HG02840 (cell line): ENCODE data around the gene TMEM175.

ENCODE experiments used
- ATAC-seq: cut with Tn5 transposase; IDR thresholded peaks from one replicate; pipeline ENCODE4 v1.9.1; 2021; ENCODE audit warnings: mild to moderate bottlenecking, moderate library complexity, moderate number of reproducible peaks; ENCODE audit not compliant: unreplicated experiment, low FRiP score

Gene TMEM175

GRCh38 chr4:898869-899555 lies 33.2 kb upstream of the TMEM175 start:
- no peak for ATAC-seq

DNA sequence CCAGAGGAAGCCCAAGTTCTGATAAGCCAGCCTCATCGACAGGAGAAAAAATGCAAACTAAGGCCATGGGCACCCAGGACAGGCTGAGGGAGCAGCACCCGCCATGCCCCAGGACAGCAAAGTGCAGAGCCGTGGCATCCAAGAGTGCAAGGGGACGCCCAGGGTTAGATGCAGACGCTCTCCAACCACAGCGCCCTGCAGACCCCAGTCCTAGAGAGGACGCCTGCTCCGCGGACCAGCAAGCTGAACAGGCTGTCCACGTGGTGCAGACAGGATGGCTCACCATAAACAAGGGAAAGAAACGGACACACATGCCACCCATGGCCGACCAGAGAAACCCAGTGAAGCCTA lies 32.7 kb upstream of the TMEM175 start:
- ATAC-seq = no peak

- ATAC-seq = no peak
These were observed 32.2 kb upstream of the TMEM175 start for GRCh38 chr4:900073-900472.

DNA sequence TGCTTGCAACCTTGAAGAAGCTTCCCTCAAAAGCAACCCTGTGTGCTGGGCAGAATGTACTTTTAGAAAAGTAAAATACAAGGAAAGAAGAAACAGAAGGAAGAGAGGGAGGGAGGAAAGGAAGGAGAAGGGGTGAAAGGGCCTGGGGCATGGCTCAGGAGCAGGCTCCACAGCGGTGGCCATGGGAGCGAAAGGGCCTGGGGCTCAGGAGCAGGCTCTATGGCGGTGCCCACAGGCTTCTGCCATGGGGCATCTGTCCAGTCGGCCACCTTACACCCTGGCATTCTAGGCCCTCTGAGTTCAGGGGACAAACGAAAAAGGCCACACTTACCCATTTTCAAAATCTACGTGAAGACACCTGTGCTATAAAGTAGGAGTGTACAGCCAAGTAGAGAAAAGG lies 31.5 kb upstream of the TMEM175 start:
- ATAC-seq = no peak

DNA sequence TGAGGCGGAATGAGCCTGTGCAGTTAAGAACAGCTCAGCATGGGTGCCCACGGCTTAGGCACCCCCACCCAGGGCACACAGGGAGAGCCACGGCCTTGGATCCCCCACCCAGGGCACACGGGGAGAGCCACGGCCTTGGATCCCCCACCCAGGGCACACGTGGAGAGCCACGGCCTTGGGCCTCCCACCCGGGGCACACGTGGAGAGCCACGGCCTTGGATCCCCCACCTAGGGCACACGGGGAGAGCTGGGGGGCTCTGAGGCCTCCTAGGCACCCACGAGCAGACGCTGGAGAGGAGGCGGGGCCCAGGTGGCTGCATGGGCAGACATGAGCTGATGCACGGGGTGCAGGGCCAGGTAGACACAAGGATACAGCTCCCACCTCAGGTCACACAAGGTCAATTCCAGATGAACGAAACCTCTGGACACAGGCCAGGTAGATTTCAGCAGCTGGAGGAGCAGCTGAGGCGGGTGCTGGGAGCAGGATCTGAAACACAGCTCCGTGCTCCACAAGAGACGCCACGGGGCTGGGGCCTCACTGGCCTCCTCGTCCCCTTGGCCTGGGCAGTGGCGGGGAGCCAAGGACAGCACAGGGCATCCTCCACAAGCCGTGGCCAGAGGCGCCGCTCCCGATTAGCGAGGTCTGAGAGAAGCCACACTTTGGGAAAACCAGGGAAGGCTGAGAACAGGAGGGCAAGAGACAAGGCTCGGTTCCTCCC lies 30.9 kb upstream of the TMEM175 start:
- ATAC-seq = no peak

DNA sequence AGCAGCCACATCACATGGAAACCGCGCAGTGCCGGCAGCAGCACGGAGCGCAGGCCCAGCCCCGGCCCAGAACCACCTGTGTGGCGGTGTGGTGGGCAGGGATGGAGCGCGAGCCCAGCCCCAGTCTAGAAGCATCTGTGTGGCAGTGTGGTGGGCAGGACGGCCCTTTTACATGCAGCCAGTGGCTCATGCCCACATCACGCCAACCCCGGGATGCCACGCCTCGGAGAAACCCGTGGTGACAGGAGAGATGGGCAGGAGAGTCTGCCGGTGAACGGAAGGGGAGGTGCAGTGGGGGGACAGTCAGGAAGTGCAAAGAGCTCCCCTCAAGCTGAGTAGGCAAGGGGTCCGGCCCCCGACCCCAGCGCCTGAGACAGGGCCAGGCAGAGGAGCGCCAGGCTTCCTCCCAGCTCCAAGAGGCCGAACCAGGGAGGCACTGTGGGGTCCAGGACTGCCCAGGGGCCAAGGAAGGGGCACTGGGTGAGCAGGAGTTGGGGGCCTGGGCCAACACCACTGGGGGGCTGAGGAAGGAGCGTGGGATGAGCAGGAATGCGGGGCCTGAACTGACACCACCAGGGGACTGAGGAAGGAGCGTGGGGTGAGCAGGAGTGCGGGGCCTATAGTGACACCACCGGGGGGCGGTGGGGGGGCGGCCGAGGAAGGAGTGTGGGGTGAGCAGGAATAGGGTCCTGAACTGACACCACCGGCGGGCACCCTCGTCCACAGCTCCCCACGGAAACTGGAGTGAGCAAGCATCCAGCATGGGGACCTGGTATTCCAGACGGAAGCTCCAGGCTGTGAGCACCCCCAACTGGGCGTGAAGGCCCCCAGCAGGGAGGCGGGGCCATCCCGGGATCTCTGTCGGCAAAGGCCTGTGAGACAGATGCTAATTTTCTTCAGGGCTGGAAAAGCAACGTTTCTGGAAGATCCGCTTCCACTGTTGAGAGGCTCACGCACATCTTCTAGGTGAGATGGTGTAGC lies 28.9 kb upstream of the TMEM175 start:
- ATAC-seq = no peak

- no peak for ATAC-seq
These were observed 26.5 kb upstream of the TMEM175 start for GRCh38 chr4:905485-906338.

DNA sequence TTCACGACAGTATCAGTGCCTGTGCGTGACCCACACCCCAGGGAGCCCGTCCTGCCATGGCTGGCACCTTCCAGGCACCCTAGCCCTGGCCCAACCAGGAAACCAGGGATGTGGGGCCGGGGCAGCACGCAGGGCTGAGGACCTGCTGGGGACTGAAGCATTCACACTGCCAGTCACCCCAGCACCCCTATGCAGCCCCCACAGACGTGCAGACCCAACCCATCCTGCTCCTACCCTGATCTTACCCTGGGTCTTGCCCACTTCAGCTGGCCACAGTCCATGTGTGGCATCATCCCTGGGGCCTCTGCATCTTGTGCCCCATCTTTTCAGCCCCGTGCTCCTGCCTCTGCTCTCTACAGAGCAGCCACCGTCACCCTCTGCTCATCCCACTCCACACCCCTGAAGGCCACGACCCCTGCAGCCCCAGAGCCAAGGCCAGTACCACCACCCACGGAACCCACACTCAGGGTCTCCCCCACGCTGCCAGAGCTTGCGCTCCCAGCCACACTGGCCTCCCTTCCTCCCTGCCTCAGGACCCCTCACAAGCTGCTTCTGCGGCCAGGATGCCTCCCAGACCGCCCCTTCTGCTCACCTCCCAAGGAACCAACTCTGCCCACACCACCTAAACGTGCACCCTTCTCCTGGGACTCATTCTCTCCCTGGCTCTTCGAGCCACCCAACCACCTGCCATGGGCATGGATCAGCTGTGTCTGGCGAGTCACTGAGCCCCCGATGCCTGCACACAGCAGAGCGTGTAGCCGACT lies 25.7 kb upstream of the TMEM175 start:
- ATAC-seq = no peak

DNA sequence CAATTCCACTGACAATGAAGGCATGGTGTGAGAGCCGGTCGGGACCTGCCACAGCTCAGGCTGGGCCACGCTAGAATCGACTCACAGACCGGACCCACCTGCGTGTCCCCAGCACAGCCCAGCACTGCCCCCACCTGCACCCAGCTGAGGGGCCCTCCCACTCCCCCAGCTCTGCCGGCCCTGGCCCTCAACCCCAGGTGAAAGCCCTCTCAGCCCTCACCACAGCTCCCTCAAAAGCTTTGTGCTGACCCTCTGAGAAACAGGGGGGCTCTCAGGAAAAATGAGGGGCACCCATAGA lies 25.2 kb upstream of the TMEM175 start:
- ATAC-seq = no peak

- no peak for ATAC-seq
These were observed 24.4 kb upstream of the TMEM175 start for GRCh38 chr4:907691-908425.

DNA sequence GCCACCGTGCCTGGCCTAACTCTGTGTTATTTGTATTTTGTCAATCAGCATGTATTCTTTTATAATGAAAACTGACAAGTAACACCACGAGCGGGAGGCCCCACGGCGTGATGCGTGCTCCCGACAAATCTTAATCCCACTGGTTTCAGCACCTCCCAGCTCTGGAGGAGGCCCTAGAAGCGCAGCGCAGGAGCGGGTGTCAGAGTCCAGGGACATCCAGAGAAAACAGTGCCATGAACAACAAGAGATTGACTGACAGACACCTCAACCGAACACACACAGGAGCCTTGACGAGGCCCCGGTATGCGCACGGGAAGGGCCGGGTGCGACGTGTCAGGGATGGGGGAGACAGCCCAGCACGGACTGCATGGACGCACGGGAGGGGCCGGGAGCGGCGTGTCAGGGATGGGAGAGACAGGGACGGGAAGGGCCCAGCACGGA lies 23.1 kb upstream of the TMEM175 start:
- ATAC-seq = no peak

DNA sequence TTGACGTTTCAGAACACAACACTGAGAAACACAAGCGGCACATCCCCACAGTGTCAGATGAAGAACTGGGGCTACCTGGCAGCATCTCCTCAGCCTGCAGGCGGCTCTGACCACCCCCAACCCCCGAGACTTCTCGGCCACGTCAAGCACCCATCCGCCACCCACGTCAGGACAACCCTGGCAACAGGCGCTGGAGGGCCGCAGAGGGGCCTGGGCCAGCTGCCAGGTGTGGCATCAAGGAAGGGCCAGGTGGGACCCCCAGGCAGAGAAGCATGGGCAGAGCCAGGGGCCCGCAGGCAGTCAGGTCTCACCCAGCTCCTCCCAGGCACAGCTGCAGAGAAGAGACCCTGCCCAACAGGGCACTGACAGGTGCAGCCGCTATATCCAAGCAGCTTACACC lies 22.4 kb upstream of the TMEM175 start:
- no peak for ATAC-seq

DNA sequence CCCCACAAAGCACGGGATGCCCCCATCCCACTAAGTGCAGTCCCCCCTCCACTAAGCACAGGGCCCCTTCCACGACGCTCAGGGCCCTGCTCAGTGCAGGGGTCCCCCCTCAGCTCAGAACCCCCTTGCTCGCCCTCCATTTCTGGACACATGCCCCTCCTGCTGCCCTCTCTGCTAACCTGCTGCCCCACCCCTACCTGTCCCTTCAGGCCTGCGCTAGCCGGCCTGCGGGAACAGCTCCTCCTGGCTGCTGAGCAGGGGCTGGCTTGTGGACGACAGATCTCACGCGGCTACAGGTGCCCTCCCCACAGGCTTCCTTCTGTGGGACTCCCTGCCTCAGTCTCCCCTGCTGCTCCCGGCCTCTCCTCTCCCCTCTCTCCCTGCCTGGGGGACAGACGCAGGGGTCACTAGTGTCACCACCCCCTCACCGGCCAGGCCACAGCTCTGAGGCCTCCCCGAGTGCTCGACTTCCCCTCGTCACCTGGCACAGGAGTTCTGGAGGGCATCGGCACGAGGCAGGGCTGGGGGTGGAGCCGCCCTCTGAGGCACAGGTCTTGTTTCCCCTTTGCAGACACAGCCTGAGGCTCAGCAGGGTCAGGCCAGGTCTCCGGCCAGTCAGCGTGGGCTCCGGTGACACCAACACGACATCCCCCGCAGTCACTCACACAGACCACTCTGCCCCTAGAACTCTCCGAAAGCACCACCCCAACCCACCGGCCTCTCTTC lies 21.7 kb upstream of the TMEM175 start:
- no peak for ATAC-seq

- no peak for ATAC-seq
These were observed 21.0 kb upstream of the TMEM175 start for GRCh38 chr4:911221-911751.

DNA sequence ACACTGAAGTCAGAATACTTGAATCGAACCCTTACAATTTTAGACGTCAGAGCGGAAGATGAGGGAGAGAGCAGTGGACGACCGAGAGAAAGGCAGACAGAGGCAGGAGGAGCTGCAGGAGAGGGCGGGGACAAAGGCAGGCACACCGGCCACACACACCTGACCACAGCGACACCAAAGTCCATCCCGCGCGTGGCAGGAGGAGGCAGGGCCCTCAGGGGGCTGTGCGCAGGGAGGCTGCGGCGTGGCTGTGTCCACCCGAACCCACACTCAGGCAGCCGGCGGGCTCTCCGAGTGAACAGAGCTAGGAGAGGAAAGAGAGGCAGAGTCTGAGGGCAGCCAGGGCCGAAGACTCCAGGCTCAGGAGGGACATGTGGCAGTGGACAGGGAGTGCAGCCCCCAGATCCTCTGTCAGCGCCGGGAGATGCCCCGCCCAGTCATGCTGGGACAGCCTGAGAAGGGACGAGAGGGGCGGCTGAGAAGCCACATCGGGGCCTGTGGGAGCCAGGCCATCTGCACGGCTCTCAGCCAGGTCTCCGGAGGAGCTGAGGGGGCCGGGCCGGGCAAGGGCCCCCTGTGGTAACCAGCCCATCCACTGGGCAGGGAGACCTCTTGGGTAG lies 20.3 kb upstream of the TMEM175 start:
- no peak for ATAC-seq

DNA sequence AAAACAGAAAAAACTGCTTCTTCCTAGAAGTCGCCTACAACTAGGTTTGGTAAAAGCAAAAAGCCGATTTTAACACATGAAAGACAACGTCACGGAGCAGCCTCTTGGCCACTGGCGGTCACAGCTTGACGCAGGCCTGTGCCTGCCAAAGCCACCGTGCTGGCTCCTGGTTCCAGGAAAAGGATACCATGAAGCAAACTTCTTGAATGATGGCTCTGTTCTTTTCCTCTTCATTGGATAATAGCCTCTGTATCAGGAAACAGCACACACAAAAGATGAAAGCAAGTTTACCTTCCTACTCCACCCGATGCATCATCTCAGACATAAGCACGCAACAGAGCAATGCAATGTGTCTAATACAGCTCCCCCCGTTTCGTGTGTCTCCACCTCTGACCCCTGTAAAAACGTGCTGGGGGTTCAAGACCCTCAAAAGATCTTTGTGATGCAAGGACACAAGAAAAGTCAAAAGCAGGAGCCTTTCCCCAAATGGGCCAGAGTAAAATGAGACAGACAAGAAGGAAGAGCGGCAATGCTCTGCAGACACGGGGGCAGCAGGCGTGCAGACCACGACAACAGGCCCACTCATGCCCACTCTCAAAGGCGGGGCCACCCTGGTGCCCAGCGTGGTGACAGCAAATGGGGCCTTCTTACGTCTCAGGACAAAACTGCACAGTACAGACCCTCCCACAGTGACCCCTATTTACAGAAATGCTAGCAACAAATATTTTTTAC lies 19.5 kb upstream of the TMEM175 start:
- no peak for ATAC-seq

GRCh38 chr4:913280-913618 lies 19.0 kb upstream of the TMEM175 start:
- no peak for ATAC-seq
